Tibial nerve (tissue), 3 donors: ENCODE measurements around the gene PLEK.

ENCODE experiments used
- POLR2A ChIP-seq, 2 donors: fragments of 450-650 bp; IDR thresholded peaks; one replicate each; pipeline ENCODE4 v1.6.1; 2017; ENCODE audit warnings: antibody characterized with exemption in 2 of 2, mild to moderate bottlenecking in 2 of 2, moderate library complexity in 2 of 2
- TF ChIP-seq, protein P1 (sequence below), 5 experiments: fragments of 200-600 bp in 3 of 5; fragments of 450-650 bp in 2 of 5; sonication (generic) in 3 of 5; IDR thresholded peaks; one replicate each; pipeline ENCODE4 v1.5.1; 2016 to 2019; ENCODE audit warnings: antibody characterized with exemption in 5 of 5, mild to moderate bottlenecking in 3 of 5, moderate library complexity in 2 of 5

DNA sequence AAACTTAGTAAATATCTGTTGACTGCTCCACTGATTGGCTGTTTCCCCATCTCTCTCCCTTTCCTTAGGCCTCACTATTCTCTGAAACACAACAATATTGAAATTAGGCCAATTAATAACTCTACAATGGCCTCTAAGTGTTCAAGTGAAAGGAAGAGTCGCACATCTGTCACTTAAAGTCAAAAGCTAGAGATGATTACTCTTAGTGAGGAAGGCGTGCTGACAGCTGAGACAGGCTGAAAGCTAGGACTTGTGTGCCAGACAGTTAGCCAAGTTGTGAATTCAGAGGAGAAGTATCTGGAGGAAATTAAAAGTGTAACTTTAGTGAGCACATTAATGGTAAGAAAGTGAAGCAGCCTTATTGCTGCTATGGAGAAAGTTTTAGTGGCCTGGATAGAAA is 48.4 kb downstream of the PLEK start:
- TF ChIP-seq, protein P1, sequence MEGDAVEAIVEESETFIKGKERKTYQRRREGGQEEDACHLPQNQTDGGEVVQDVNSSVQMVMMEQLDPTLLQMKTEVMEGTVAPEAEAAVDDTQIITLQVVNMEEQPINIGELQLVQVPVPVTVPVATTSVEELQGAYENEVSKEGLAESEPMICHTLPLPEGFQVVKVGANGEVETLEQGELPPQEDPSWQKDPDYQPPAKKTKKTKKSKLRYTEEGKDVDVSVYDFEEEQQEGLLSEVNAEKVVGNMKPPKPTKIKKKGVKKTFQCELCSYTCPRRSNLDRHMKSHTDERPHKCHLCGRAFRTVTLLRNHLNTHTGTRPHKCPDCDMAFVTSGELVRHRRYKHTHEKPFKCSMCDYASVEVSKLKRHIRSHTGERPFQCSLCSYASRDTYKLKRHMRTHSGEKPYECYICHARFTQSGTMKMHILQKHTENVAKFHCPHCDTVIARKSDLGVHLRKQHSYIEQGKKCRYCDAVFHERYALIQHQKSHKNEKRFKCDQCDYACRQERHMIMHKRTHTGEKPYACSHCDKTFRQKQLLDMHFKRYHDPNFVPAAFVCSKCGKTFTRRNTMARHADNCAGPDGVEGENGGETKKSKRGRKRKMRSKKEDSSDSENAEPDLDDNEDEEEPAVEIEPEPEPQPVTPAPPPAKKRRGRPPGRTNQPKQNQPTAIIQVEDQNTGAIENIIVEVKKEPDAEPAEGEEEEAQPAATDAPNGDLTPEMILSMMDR (IDR thresholded peaks at IDR 0.05): no peak
- TF ChIP-seq POLR2A (IDR thresholded peaks at IDR 0.05): no peak
